ENCODE measurements around the gene PPP1R11.
"Not testable (repeated sequence)": the region's sequence is repeated elsewhere in the genome, so short reads cannot be mapped to it uniquely, and the experiment has no call there.

PPP1R11 gene

DNA sequence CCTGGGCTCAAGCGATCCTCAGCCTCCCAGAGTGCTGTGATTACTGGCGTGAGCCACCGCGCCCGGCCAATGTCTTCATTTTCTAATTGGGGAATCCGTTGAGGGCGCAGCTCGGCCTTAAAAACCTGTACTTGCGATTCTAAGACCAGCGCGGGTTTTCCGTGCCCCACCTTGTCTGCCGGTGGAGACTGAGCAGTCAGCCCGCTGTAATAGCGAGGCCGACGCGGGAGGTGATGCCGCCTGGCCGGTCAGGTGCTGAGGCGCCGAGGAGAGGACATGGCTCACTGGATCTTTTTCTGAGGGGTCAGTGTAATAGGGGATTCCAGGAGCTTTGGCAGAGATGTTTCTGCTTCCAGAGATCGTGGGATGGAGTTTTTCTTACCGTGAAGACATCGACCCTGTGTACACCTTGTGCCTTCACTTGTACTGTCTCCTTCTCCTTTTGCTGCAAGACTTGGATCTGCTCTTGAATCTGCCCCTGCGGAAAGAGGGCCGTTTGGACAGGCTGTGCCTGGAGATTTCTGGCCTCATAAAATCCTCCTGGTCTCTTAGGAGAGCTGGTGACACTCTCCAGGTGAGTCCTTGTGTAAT, 44.4 kb downstream of the PPP1R11 start:
- no peak for TF ChIP-seq SP1 (IDR thresholded peaks at IDR 0.05)
- TF ChIP-seq HDGF (IDR thresholded peaks at IDR 0.05; ENCODE audit: borderline replicate concordance), result no peak
- no peak for TF ChIP-seq L3MBTL2 (conservative IDR thresholded peaks at IDR 0.05)
- TF ChIP-seq ZNF384 (IDR thresholded peaks at IDR 0.05), result no peak
- no peak for TF ChIP-seq FOXK2 (IDR thresholded peaks at IDR 0.05)
- DNase-seq (ENCODE audit: extremely low spot score), result no peak
- CTCF ChIA-PET, result interaction anchor here (1.0 to 1.7 kb wide), 2 partner anchors 19 to 20 kb away, joined by 3 to 5 read pairs; no protein-coding TSS in a partner anchor
- POLR2A ChIA-PET, result interaction anchor here (0.8 to 1.0 kb wide), 2 partner anchors 8 to 10 kb away, joined by 3 read pairs; no protein-coding TSS in a partner anchor

DNA sequence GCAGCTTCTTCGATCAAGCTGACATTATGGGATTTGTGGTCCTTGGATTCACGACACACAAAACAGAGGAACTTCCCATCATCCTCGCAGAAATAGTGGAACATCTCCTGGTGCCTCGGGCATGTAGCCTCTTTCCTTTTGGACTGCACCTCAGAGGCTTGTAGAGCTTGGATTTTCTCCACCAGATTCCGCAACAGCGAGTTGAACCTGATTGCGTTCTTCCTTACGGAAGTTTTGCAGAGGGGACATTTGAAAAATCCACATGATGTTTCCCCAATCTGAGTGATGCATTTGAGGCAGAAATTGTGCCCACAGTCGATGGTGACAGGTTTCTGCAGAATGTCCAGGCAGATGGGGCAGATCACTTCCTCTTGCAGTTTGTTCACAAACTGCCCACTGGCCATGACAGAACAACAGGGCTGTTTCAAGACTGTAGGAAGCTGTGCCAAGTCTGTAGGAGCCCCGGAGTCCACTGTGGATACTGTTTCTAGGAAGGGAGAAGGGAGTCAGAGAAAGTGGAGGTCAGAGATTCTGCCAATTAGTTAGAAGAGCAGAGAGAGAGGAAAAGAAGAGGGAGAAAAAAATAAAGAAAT, 45.5 kb downstream of the PPP1R11 start:
- TF ChIP-seq HDGF (IDR thresholded peaks at IDR 0.05; ENCODE audit: borderline replicate concordance), result no peak
- TF ChIP-seq SUZ12 (IDR thresholded peaks at IDR 0.05), result no peak
- TF ChIP-seq, protein P1, sequence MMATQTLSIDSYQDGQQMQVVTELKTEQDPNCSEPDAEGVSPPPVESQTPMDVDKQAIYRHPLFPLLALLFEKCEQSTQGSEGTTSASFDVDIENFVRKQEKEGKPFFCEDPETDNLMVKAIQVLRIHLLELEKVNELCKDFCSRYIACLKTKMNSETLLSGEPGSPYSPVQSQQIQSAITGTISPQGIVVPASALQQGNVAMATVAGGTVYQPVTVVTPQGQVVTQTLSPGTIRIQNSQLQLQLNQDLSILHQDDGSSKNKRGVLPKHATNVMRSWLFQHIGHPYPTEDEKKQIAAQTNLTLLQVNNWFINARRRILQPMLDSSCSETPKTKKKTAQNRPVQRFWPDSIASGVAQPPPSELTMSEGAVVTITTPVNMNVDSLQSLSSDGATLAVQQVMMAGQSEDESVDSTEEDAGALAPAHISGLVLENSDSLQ (IDR thresholded peaks at IDR 0.05), result no peak
- no peak for TF ChIP-seq ELF4 (IDR thresholded peaks at IDR 0.05)
- no peak for TF ChIP-seq NFRKB (IDR thresholded peaks at IDR 0.05)
- TF ChIP-seq FOXM1 (IDR thresholded peaks at IDR 0.05; ENCODE audit: borderline replicate concordance), result no peak
- no peak for TF ChIP-seq BHLHE40 (IDR thresholded peaks at IDR 0.05; ENCODE audit: borderline replicate concordance)
- no peak for TF ChIP-seq ZNF384 (IDR thresholded peaks at IDR 0.05)
- TF ChIP-seq FOXA1 (IDR thresholded peaks at IDR 0.05), result no peak
- TF ChIP-seq ARNT (IDR thresholded peaks at IDR 0.05), result no peak
- TF ChIP-seq SP1 (IDR thresholded peaks at IDR 0.05), result no peak
- TF ChIP-seq LEF1 (IDR thresholded peaks at IDR 0.05; ENCODE audit: borderline replicate concordance), result no peak
- no peak for TF ChIP-seq FOXK2 (IDR thresholded peaks at IDR 0.05)
- no peak for TF ChIP-seq TARDBP (IDR thresholded peaks at IDR 0.05)
- TF ChIP-seq CTBP1 (IDR thresholded peaks at IDR 0.05; ENCODE audit: borderline replicate concordance), result no peak
- no peak for TF ChIP-seq L3MBTL2 (conservative IDR thresholded peaks at IDR 0.05)
- POLR2A ChIA-PET, result interaction anchor here (1.4 kb wide), 1 partner anchor 51 kb away, joined by 3 read pairs; the partner anchor contains the start of gene POLR1H
- DNase-seq (ENCODE audit: extremely low spot score), result no peak
- CTCF ChIA-PET, result interaction anchor here (0.9 to 1.0 kb wide), 2 partner anchors 19 kb away, joined by 3 read pairs; no protein-coding TSS in a partner anchor

DNA sequence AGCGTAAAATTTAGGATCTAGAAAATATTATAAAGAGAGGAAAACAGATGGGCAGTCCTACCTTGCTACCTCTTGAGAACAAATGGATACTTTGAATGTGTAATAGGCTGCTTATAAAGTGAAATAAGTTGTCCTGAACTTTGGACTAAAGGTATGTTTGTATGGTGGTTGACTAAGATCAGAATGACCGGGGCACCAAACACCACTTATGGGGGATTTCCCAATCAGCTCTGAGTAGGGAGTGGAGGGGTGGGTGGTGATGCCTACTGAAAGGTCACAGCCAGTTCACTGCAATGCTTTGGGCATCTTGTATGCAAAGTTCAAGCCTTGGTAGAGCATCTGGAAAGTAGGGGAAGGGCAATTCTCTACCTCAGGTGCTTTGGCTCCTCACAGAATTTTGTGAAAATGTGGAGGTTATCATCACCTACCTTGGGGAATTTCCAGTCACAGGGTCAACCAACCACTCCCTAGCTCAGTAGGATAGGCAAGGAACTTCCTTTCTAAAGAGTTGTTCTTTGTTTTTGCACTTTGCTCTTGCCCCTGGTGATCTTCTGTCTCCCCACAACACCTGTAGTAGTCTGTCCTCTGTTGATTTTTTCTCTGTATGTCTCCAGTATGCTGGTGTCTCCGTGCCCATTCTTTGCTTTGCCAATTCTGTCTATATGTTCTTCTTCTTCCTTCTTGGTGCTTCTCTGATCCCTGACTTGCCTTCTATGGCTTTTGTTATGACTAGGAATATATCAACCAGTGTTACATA, 46.2 kb downstream of the PPP1R11 start, which contains the start of gene TRIM31:
TSS of gene TRIM31 (minus strand) at position 88 of the 757 bp plus-strand sequence. CDS start 285 bp downstream, outside the sequence.
- DNase-seq (ENCODE audit: extremely low spot score), result no peak
- ChIA-PET CTCF (interaction anchor here (0.7 to 0.9 kb wide), 2 partner anchors 13 to 18 kb away, joined by 3 read pairs; no protein-coding TSS in a partner anchor), POLR2A (interaction anchor here (1.4 kb wide), 1 partner anchor 52 kb away, joined by 3 read pairs; the partner anchor contains the start of gene POLR1H)
- no peak for TF ChIP-seq LEF1 (IDR thresholded peaks at IDR 0.05; ENCODE audit: borderline replicate concordance)
- no peak for TF ChIP-seq L3MBTL2 (conservative IDR thresholded peaks at IDR 0.05)
- no peak for TF ChIP-seq TARDBP (IDR thresholded peaks at IDR 0.05)
- TF ChIP-seq ARNT (IDR thresholded peaks at IDR 0.05), result no peak
- no peak for TF ChIP-seq FOXA1 (IDR thresholded peaks at IDR 0.05)
- TF ChIP-seq ZNF384 (IDR thresholded peaks at IDR 0.05), result no peak
- TF ChIP-seq NFRKB (IDR thresholded peaks at IDR 0.05), result no peak
- TF ChIP-seq HDGF (IDR thresholded peaks at IDR 0.05; ENCODE audit: borderline replicate concordance), result no peak
- TF ChIP-seq CTBP1 (IDR thresholded peaks at IDR 0.05; ENCODE audit: borderline replicate concordance), result no peak
- TF ChIP-seq SUZ12 (IDR thresholded peaks at IDR 0.05), result no peak
- no peak for TF ChIP-seq ELF4 (IDR thresholded peaks at IDR 0.05)
- no peak for TF ChIP-seq FOXM1 (IDR thresholded peaks at IDR 0.05; ENCODE audit: borderline replicate concordance)
- TF ChIP-seq BHLHE40 (IDR thresholded peaks at IDR 0.05; ENCODE audit: borderline replicate concordance), result no peak
- no peak for TF ChIP-seq SP1 (IDR thresholded peaks at IDR 0.05)
- TF ChIP-seq, protein P1 (IDR thresholded peaks at IDR 0.05), result no peak
- no peak for TF ChIP-seq FOXK2 (IDR thresholded peaks at IDR 0.05)

DNA sequence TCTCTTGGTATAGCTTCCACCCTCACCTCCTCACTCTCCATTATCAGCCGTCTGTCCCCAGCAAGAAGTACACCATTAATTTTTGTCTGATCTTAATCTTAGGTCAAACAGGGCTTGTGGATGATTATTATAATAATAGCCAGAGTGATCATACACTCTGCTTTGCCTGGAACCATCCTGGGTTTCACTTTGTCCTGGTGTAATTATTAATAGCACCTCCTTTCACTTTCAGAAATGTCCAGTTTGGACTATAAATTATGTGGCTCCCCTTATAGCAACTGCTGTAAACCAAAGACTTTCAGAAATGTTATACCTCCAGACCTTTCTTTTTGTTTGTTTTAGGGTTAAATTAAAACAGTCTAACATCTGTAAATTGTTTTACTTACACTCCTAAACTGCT, 46.8 kb downstream of the PPP1R11 start:
- ChIA-PET CTCF (interaction anchor here (0.7 to 1.7 kb wide), 3 partner anchors 12 to 18 kb away, joined by 3 to 7 read pairs (median 3); no protein-coding TSS in a partner anchor), POLR2A (interaction anchor here (1.2 to 1.4 kb wide), 2 partner anchors 12 to 53 kb away, joined by 3 read pairs; partner anchors contain the start of gene POLR1H)
- DNase-seq (ENCODE audit: extremely low spot score), result no peak
- TF ChIP-seq LEF1 (IDR thresholded peaks at IDR 0.05; ENCODE audit: borderline replicate concordance) (no peak), L3MBTL2 (conservative IDR thresholded peaks at IDR 0.05) (no peak), ZNF384 (IDR thresholded peaks at IDR 0.05) (no peak), TARDBP (IDR thresholded peaks at IDR 0.05) (no peak), SP1 (IDR thresholded peaks at IDR 0.05) (no peak), FOXA1 (IDR thresholded peaks at IDR 0.05) (no peak), NFRKB (IDR thresholded peaks at IDR 0.05) (no peak), HDGF (IDR thresholded peaks at IDR 0.05; ENCODE audit: borderline replicate concordance) (no peak), CTBP1 (IDR thresholded peaks at IDR 0.05; ENCODE audit: borderline replicate concordance) (no peak), FOXK2 (IDR thresholded peaks at IDR 0.05) (no peak), BHLHE40 (IDR thresholded peaks at IDR 0.05; ENCODE audit: borderline replicate concordance) (no peak), FOXM1 (IDR thresholded peaks at IDR 0.05; ENCODE audit: borderline replicate concordance) (no peak), SUZ12 (IDR thresholded peaks at IDR 0.05) (no peak)
- TF ChIP-seq, protein P1 (IDR thresholded peaks at IDR 0.05), result no peak

DNA sequence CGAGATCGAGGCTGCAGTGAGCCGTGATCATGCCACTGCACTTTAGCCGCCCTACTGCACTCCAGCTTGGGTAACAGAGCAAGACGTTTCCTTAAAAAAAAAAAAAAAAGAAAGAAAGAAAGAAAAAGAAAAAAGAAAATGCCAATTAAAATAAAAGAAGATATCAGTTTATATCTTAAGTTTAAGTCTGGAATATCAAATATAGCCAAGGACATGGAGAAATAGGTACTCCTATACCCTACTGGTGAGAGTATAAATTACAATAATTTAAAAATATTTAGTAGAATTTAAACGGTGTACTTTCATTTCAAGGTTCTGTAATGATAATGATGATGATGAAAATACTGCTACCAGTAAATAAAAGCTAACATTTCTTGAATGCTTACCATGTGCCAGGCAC, 49.7 kb downstream of the PPP1R11 start:
- TF ChIP-seq SP1 (IDR thresholded peaks at IDR 0.05) (no peak), LEF1 (IDR thresholded peaks at IDR 0.05; ENCODE audit: borderline replicate concordance) (no peak), NFRKB (IDR thresholded peaks at IDR 0.05) (no peak)
- CTCF ChIA-PET, result no interaction called here

DNA sequence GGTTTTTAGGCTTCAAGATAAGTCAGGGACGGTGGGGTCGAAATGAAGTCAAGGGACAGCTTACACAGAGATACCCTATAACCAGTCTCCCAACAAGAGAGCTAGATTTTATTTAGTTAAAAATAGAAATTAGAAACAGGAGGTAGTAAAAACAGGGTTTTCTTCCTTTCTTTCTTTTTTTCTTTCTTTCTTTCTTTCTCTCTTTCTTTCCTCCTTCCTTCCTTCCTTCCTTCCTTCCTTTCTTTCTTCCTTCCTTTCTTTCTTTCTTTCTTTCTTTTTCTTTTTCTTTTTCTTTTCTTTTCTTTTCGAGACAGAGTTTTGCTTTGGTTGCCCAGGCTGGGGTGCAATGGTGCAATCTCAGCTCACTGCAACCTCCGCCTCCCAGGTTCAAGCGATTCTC, 51.7 kb downstream of the PPP1R11 start:
- ChIA-PET POLR2A (interaction anchor here (1.2 kb wide), 1 partner anchor 17 kb away, joined by 4 read pairs; no protein-coding TSS in a partner anchor), CTCF (interaction anchor here (1.9 kb wide), 1 partner anchor 14 kb away, joined by 5 read pairs; no protein-coding TSS in a partner anchor)
- not testable (repeated sequence) for DNase-seq (ENCODE audit: extremely low spot score)

More for the DNA sequence above, 49.7 kb downstream of the PPP1R11 start:
- POLR2A ChIA-PET, result no interaction called here
- no peak for DNase-seq (ENCODE audit: extremely low spot score)

Data from HEK293T (cell line).